Duodenal mucosa (tissue), 2 donors: Measurements from ENCODE around the gene MPP3.
"Not testable (repeated sequence)": the region's sequence is repeated elsewhere in the genome, so short reads cannot be mapped to it uniquely, and the experiment has no call there.

ENCODE experiments used
- H3K27ac ChIP-seq: one replicate; pipeline ENCODE4 v1.7.0; 2013; ENCODE audit warnings: low read depth, low read length
- H3K27me3 ChIP-seq, 2 donors: one replicate each; pipeline ENCODE4 v1.7.0; 2013; ENCODE audit warnings: low read length in 2 of 2, control low read depth in 1 of 2; ENCODE audit not compliant: insufficient read depth in 2 of 2, control insufficient read depth in 1 of 2
- H3K36me3 ChIP-seq, 2 donors: one replicate each; pipeline ENCODE4 v1.7.0; 2013; ENCODE audit warnings: low read length in 2 of 2, control low read depth in 1 of 2; ENCODE audit not compliant: insufficient read depth in 2 of 2, control insufficient read depth in 1 of 2
- H3K4me1 ChIP-seq, 2 donors: one replicate each; pipeline ENCODE4 v1.7.0; 2013; ENCODE audit warnings: low read length in 2 of 2, control low read depth in 1 of 2; ENCODE audit not compliant: insufficient read depth in 2 of 2, control insufficient read depth in 1 of 2
- H3K4me3 ChIP-seq, 2 donors: one replicate each; pipeline ENCODE4 v1.7.0; 2013; ENCODE audit warnings: low read length in 2 of 2, low read depth in 1 of 2
- H3K9ac ChIP-seq, 2 donors: one replicate each; pipeline ENCODE4 v1.7.0; 2013; ENCODE audit warnings: low read length in 2 of 2, low read depth in 1 of 2
- H3K9me3 ChIP-seq, 2 donors: one replicate each; pipeline ENCODE4 v1.7.0; 2013; ENCODE audit warnings: low read length in 2 of 2, control low read depth in 1 of 2; ENCODE audit not compliant: control insufficient read depth in 1 of 2

MPP3 gene

DNA sequence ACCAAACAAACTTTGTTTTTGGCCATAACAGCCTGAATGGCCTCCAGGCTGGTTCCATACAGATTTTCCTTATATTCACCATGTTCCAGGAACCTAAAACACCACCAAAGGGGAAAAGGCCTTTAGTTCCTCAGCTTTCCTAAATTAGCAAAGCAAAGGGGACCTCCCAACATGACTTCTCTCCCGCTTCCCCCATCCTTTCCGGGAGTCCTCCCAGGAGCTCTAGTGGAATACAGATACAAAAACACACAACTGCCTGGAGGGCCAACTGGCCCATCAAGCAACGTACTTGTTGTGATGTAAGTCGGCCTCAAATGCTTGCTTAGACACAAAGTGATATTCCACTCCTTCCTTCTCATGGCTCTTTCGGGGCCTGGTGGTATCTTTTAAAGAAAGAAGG, 22.1 kb downstream of the MPP3 start:
- no peaks in the 10 kb centered on the region for H3K4me1 ChIP-seq
- no peaks in the 10 kb centered on the region for H3K9me3 ChIP-seq
- no peaks in the 10 kb centered on the region for H3K27me3 ChIP-seq
- H3K36me3 ChIP-seq: peaks cover 0 to 4% of the 10 kb centered on the region in 2 donors
- no peak overlapping the region for H3K4me3 ChIP-seq
- no peak overlapping the region for H3K9ac ChIP-seq
- no peak overlapping the region for H3K27ac ChIP-seq

DNA sequence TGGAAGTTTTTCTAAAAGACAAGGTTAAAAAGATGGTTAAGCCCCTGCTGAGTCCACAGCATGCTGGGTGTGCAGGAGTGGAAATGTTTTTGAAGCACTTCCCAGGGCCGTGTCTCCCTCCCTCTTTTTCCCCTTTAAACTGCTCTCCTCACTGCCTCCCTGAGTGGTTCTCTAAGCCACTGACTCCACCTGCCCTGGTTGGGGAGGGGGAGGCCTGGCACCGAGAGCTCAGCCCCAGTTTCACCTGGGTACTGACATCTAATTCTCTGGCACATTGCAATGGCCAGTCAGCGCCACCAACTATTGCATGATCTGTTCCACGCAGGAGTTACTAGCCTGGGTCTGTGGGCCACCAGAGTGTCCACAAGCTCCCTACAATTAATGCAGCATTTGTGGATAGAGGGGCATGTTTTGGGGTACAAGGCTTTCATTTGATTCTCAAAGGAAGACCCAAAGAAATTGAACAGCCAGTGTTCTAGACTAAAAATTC, 22.7 kb downstream of the MPP3 start:
- Histone ChIP-seq H3K9ac (no peak overlapping the region), H3K27me3 (no peaks in the 10 kb centered on the region), H3K9me3 (no peaks in the 10 kb centered on the region), H3K36me3 (peaks cover 0 to 4% of the 10 kb centered on the region in 2 donors), H3K27ac (no peak overlapping the region), H3K4me3 (no peak overlapping the region), H3K4me1 (no peaks in the 10 kb centered on the region)

GRCh38 chr17:43809121-43809520, 23.8 kb downstream of the MPP3 start:
- H3K9me3 ChIP-seq: no peaks in the 10 kb centered on the region
- H3K9ac ChIP-seq: no peak overlapping the region
- no peak overlapping the region for H3K27ac ChIP-seq
- no peaks in the 10 kb centered on the region for H3K27me3 ChIP-seq
- no peaks in the 10 kb centered on the region for H3K4me1 ChIP-seq
- no peak overlapping the region for H3K4me3 ChIP-seq
- H3K36me3 ChIP-seq: peaks cover 0 to under 1% of the 10 kb centered on the region in 2 donors

- no peak overlapping the region for H3K27ac ChIP-seq
- no peaks in the 10 kb centered on the region for H3K9me3 ChIP-seq
- H3K9ac ChIP-seq: no peak overlapping the region
- no peak overlapping the region for H3K4me3 ChIP-seq
- no peaks in the 10 kb centered on the region for H3K4me1 ChIP-seq
- no peaks in the 10 kb centered on the region for H3K36me3 ChIP-seq
- H3K27me3 ChIP-seq: no peaks in the 10 kb centered on the region
Measured at GRCh38 chr17:43808076-43808475, 24.9 kb downstream of the MPP3 start.

GRCh38 chr17:43805117-43805516, 27.8 kb downstream of the MPP3 start:
- Histone ChIP-seq H3K4me3 (no peak overlapping the region), H3K9me3 (no peaks in the 10 kb centered on the region), H3K27me3 (no peaks in the 10 kb centered on the region), H3K9ac (no peak overlapping the region), H3K36me3 (peaks cover 0 to 3% of the 10 kb centered on the region in 2 donors), H3K27ac (no peak overlapping the region), H3K4me1 (no peaks in the 10 kb centered on the region)

DNA sequence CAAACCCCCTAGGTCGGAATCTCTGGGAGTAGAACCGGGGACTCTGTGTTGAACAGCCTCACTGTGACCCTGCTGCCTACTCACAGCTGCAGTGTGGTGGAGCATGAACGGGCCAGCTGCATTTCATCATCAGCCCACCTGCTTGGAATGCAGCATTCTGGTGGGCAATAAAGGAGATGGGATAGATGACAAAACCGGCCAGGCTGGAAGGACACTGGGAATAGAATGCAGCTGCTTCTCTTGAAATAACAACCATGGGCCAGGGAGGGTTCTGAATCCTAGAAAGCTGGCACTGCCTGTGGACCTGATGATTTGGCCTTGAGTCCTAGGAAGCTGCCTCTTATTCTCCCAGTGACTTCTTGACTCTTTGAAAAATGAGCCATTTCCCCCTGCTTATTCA, 29.2 kb downstream of the MPP3 start:
- Histone ChIP-seq H3K27me3 (no peaks in the 10 kb centered on the region), H3K27ac (no peak overlapping the region), H3K9me3 (no peaks in the 10 kb centered on the region), H3K36me3 (peaks cover 0 to 3% of the 10 kb centered on the region in 2 donors), H3K4me3 (no peak overlapping the region), H3K4me1 (no peaks in the 10 kb centered on the region), H3K9ac (no peak overlapping the region)

DNA sequence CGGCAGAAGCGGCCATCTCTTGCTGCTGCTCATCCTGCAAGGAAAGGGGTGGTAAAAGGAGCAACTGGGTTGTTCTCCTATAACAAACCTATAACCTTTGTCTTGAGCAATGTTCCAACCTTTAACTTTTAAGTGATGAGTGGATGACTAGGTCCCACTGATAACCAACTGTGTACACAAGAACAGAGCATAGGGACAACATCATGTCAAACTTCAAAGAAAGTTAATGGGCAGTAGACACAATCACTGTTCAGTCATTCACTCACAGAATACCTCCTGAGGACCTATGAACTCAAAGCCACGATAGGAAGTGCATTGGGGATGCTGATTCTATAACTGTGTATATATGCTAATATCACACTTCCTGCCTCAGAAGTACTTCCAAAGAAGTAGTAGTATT, 31.1 kb downstream of the MPP3 start:
- Histone ChIP-seq H3K4me1 (no peaks in the 10 kb centered on the region), H3K27me3 (no peaks in the 10 kb centered on the region), H3K27ac (no peak overlapping the region), H3K9me3 (no peaks in the 10 kb centered on the region), H3K9ac (no peak overlapping the region), H3K36me3 (peaks cover 0 to 3% of the 10 kb centered on the region in 2 donors), H3K4me3 (no peak overlapping the region)

- Histone ChIP-seq H3K27ac (no peak overlapping the region), H3K9me3 (no peaks in the 10 kb centered on the region), H3K4me1 (no peaks in the 10 kb centered on the region), H3K27me3 (no peaks in the 10 kb centered on the region), H3K36me3 (peaks cover 0 to 3% of the 10 kb centered on the region in 2 donors), H3K4me3 (no peak overlapping the region), H3K9ac (no peak overlapping the region)
Measured at GRCh38 chr17:43800736-43801135, 32.2 kb downstream of the MPP3 start.

GRCh38 chr17:43799047-43799446, 33.9 kb downstream of the MPP3 start:
- no peak overlapping the region for H3K4me3 ChIP-seq
- no peak overlapping the region for H3K27ac ChIP-seq
- H3K27me3 ChIP-seq: no peaks in the 10 kb centered on the region
- peaks cover 0 to 3% of the 10 kb centered on the region in 2 donors for H3K36me3 ChIP-seq
- H3K9ac ChIP-seq: no peak overlapping the region
- H3K4me1 ChIP-seq: no peaks in the 10 kb centered on the region
- no peaks in the 10 kb centered on the region for H3K9me3 ChIP-seq

DNA sequence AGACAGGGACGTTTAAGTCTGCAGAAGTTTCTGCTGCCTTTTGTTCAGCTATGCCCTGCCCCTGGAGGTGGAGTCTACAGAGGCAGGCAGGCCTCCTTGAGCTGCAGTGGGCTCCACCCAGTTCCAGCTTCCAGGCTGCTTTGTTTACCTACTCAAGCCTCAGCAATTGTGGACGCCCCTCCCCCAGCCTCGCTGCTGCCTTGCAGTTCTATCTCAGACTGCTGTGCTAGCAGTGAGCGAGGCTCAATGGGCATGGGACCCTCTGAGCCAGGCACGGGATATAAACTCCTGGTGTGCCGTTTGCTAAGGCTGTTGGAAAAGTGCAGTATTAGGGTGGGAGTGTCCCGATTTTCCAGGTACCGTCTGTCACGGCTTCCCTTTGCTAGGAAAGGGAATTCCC, 34.9 kb downstream of the MPP3 start:
- not testable (repeated sequence) for H3K4me1 ChIP-seq, H3K4me3 ChIP-seq, H3K27me3 ChIP-seq, H3K9me3 ChIP-seq, H3K9ac ChIP-seq, H3K36me3 ChIP-seq, H3K27ac ChIP-seq

GRCh38 chr17:43792668-43793067, 40.3 kb downstream of the MPP3 start:
- not testable (repeated sequence) for H3K4me3 ChIP-seq, H3K27me3 ChIP-seq, H3K4me1 ChIP-seq

More at GRCh38 chr17:43792668-43793067, 40.3 kb downstream of the MPP3 start:
- H3K36me3 ChIP-seq, H3K9me3 ChIP-seq, H3K27ac ChIP-seq, H3K9ac ChIP-seq: not testable (repeated sequence)
